Naive thymus-derived CD4-positive, alpha-beta T cell (primary cell): Measurements from ENCODE around the gene DMXL1. TPM values are rescaled to one million over a fixed set of nuclear protein-coding genes. Genes with fewer than 3 reads are reported as not detected.

ENCODE experiments used
- ATAC-seq: fragments of 150-1000 bp; cut with Tn5 transposase; 2 replicates; pipeline ENCODE4 v1.10.0; 2021; ENCODE audit warnings: mild to moderate bottlenecking, moderate library complexity
- CTCF ChIA-PET: fragments of 350-600 bp; sonication (Branson Sonifier 250); formaldehyde crosslinking; loops from one replicate; lab custom pipeline; 2021; ENCODE audit warnings: antibody characterized with exemption; lab: Charles Lee
- POLR2A ChIA-PET: fragments of 350-600 bp; sonication (Branson Sonifier 250); formaldehyde crosslinking; loops from one replicate; lab custom pipeline; 2021; ENCODE audit warnings: antibody characterized with exemption, inconsistent platforms; lab: Charles Lee
- DNase-seq, 9 donors: peaks; one replicate each; pipeline versions ENCODE4 v3.0.0 to v3.0.0-alpha.2; 2020 to 2022; ENCODE audit warnings: mixed read lengths in 1 of 9
- H3K27ac ChIP-seq: one replicate; pipeline ENCODE4 v1.7.0; 2013; ENCODE audit warnings: mild to moderate bottlenecking, low read depth, low read length, moderate library complexity
- H3K27me3 ChIP-seq, 2 donors: one replicate each; pipeline ENCODE4 v1.7.0; 2013; ENCODE audit warnings: low read length in 2 of 2, mild to moderate bottlenecking in 2 of 2, moderate library complexity in 2 of 2; ENCODE audit not compliant: control insufficient read depth in 2 of 2, insufficient read depth in 2 of 2
- H3K36me3 ChIP-seq, 3 experiments: 1 replicate in 2 of 3; 2 replicates in 1 of 3; pipeline ENCODE4 v1.7.0; 2013; ENCODE audit warnings: low read length in 3 of 3, mild to moderate bottlenecking in 3 of 3, moderate library complexity in 1 of 3; ENCODE audit not compliant: insufficient read depth in 3 of 3, control insufficient read depth in 2 of 3
- H3K4me1 ChIP-seq, 2 donors: one replicate each; pipeline ENCODE4 v1.7.0; 2013; ENCODE audit warnings: low read length in 2 of 2, mild to moderate bottlenecking in 2 of 2, moderate library complexity in 1 of 2; ENCODE audit not compliant: control insufficient read depth in 2 of 2, insufficient read depth in 2 of 2
- H3K4me3 ChIP-seq: 2 replicates; pipeline ENCODE4 v1.7.0; 2013; ENCODE audit warnings: mild to moderate bottlenecking, low read length
- H3K9me3 ChIP-seq, 3 experiments: 1 replicate in 2 of 3; 2 replicates in 1 of 3; pipeline ENCODE4 v1.7.0; 2013; ENCODE audit warnings: low read length in 3 of 3; ENCODE audit not compliant: control insufficient read depth in 2 of 3
- H3K27ac Mint-ChIP-seq, 9 donors: one replicate each; pipeline ENCODE4 v1.8.0; 2020 to 2022; ENCODE audit warnings: mixed read lengths in 9 of 9, mild to moderate bottlenecking in 8 of 9, moderate library complexity in 5 of 9, inconsistent platforms in 2 of 9
- H3K27me3 Mint-ChIP-seq, 5 donors: one replicate each; pipeline ENCODE4 v1.8.0; 2021 to 2022; ENCODE audit warnings: mixed read lengths in 5 of 5, mild to moderate bottlenecking in 1 of 5
- H3K36me3 Mint-ChIP-seq, 5 donors: one replicate each; pipeline ENCODE4 v1.8.0; 2020 to 2022; ENCODE audit warnings: mixed read lengths in 5 of 5, mild to moderate bottlenecking in 3 of 5, inconsistent platforms in 1 of 5
- H3K4me1 Mint-ChIP-seq, 7 donors: one replicate each; pipeline ENCODE4 v1.8.0; 2020 to 2022; ENCODE audit warnings: mixed read lengths in 7 of 7, mild to moderate bottlenecking in 3 of 7, inconsistent platforms in 1 of 7
- H3K4me3 Mint-ChIP-seq, 10 donors: one replicate each; pipeline ENCODE4 v1.8.0; 2020 to 2022; ENCODE audit warnings: mild to moderate bottlenecking in 10 of 10, mixed read lengths in 10 of 10, moderate library complexity in 6 of 10, inconsistent platforms in 2 of 10
- H3K9me3 Mint-ChIP-seq, 11 donors: one replicate each; pipeline ENCODE4 v1.8.0; 2020 to 2022; ENCODE audit warnings: mixed read lengths in 11 of 11, mild to moderate bottlenecking in 4 of 11, inconsistent platforms in 1 of 11, moderate library complexity in 1 of 11
- intact Hi-C, 2 donors: fragments of 100-400 bp; cut with micrococcal nuclease; formaldehyde crosslinking; loops; one replicate each; pipeline ENCODE4 v1.15.1; 2023
- polyA plus RNA-seq, 2 donors: library from polyadenylated mRNA; unstranded; fragments of 300-500 nt; fragmentation: Illumina TruSeq; gene quantifications; one replicate each; pipeline ENCODE4 v1.2.3, GENCODE V29; 2021
- total RNA-seq, 6 experiments: library from RNA in 5 of 6; stranded (reverse) in 5 of 6; gene quantifications; 1 replicate in 5 of 6; 2 replicates in 1 of 6; pipeline ENCODE4 v1.2.3 and lab custom pipeline; 2021 to 2026

DMXL1 gene
- total and polyA plus RNA-seq, 7 experiments from 2014 or later = 16.5 to 40.8 (median 32.0) TPM

DNA sequence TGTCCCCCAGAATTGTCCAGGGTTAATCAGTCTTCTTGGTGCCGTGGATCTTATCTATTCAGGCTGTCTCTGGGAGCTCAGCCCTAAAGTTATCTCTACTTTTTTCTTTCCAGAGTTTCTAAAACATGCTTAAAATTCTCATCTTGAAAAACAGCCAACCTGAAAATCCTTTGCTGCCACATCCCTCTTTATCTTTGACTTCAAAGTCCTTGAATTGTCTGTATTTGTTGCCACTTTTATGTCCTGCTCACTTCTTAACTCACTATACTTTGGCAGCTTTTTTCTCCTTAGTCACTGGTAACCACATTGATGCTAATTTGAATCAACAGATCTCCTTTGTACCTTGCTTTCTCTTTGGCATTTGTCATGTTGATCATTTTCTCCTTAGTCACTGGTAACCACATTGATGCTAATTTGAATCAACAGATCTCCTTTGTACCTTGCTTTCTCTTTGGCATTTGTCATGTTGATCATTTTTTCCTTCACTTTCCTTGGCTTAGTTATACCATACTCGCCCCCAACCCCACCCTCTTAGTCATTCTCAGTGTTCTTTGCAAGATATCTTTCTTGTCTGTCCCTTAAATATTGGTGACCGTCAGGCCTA lies 8.5 kb downstream of the DMXL1 start:
- H3K27ac ChIP-seq = no peak overlapping the region
- ATAC-seq (peak; percentile 37), DNase-seq (peak in 4 of 9 donors; percentile 9 to 39 (median 30))
- no peaks in the 10 kb centered on the region for H3K27me3 ChIP-seq
- Mint-ChIP-seq H3K4me1 (peaks cover 24 to 56% (median 38%) of the 10 kb centered on the region in 7 donors), H3K4me3 (peak overlapping the region in 6 of 10 donors; percentile 2 to 35 (median 14)), H3K27me3 (no peaks in the 10 kb centered on the region), H3K27ac (peak overlapping the region in 6 of 9 donors; percentile 1 to 63 (median 22)), H3K9me3 (no peaks in the 10 kb centered on the region), H3K36me3 (peaks cover 0 to 19% (median 11%) of the 10 kb centered on the region in 5 donors)
- CTCF ChIA-PET = no interaction called here
- no peaks in the 10 kb centered on the region for H3K36me3 ChIP-seq
- H3K9me3 ChIP-seq = no peaks in the 10 kb centered on the region
- POLR2A ChIA-PET = interaction anchor here (1.3 kb wide), 1 partner anchor 9 kb away, joined by 6 read pairs; the partner anchor contains the start of gene DMXL1
- H3K4me1 ChIP-seq = peaks cover 5 to 9% of the 10 kb centered on the region in 2 donors
- no peak overlapping the region for H3K4me3 ChIP-seq
- intact Hi-C loops = loop anchor here (1.0 kb wide), 2 partner anchors 8 to 9 kb away; partner anchors contain the start of gene DMXL1 (in 1 of the 2)

DNA sequence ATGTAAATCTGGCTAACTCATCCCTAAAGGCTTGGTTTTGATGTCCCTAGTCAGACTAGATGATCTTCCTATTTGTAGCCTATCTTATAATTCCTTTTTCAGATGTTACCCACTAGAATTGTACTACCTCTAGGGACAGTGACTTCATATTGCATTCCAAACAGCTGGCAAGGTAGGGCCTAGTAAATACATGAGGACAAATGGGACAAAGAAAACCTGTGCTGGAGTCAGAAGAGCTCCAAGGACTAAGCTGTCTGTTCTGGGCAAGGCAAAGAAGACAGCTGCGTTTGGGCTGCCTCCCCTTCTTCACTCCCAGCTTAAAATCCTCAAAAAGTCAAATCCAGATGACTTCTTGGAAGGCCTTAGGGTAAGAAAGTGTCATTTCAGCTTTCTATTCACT lies 10.0 kb downstream of the DMXL1 start:
- Mint-ChIP-seq H3K4me3 (no peak overlapping the region), H3K27ac (peak overlapping the region in 1 of 9 donors; percentile 63), H3K9me3 (peaks cover 0 to 9% (median 7%) of the 10 kb centered on the region in 11 donors), H3K36me3 (peaks cover 3 to 31% (median 22%) of the 10 kb centered on the region in 5 donors), H3K4me1 (peaks cover 17 to 50% (median 35%) of the 10 kb centered on the region in 7 donors), H3K27me3 (no peaks in the 10 kb centered on the region)
- DNase-seq (no peak), ATAC-seq (no peak)
- intact Hi-C loops = no loop called here
- H3K4me1 ChIP-seq = peaks cover 3 to 5% of the 10 kb centered on the region in 2 donors
- H3K4me3 ChIP-seq = no peak overlapping the region
- H3K27me3 ChIP-seq = no peaks in the 10 kb centered on the region
- peaks cover 0 to 5% (median 0%) of the 10 kb centered on the region in 3 experiments for H3K36me3 ChIP-seq
- ChIA-PET CTCF (interaction anchor here (1.0 to 1.2 kb wide), 2 partner anchors 93 to 331 kb away, joined by 3 read pairs; no protein-coding TSS in a partner anchor), POLR2A (interaction anchor here (0.6 kb wide), 1 partner anchor 28 kb away, joined by 3 read pairs; no protein-coding TSS in a partner anchor)
- no peak overlapping the region for H3K27ac ChIP-seq
- peaks cover 0 to 3% (median 0%) of the 10 kb centered on the region in 3 experiments for H3K9me3 ChIP-seq

DNA sequence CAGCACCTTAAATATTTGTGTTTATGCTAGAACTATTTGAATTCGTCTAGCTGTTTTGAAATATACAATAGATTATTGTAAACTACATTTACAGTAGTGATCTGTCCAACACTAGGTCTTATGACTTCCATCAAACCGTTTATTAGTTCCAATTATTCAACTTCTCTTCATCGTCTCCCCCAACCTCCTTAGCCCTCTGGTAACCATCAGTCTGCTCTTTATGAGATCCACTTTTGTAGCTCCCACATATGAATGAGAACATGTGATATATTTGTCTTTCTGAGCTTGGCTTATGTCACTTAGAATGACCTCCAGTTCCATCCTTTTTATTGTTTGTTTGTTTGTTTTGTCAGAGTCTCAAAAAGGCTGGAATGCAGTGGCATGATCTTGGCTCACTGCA lies 11.8 kb downstream of the DMXL1 start:
- Mint-ChIP-seq H3K9me3 (peaks cover 0 to 24% (median 12%) of the 10 kb centered on the region in 11 donors), H3K27ac (no peak overlapping the region), H3K4me3 (peak overlapping the region in 1 of 10 donors; percentile 31), H3K36me3 (peaks cover 7 to 45% (median 38%) of the 10 kb centered on the region in 5 donors), H3K4me1 (peaks cover 17 to 54% (median 46%) of the 10 kb centered on the region in 7 donors), H3K27me3 (no peaks in the 10 kb centered on the region)
- Histone ChIP-seq H3K9me3 (peaks cover 0 to 6% (median 0%) of the 10 kb centered on the region in 3 experiments), H3K36me3 (peaks cover 0 to 8% (median 0%) of the 10 kb centered on the region in 3 experiments), H3K4me3 (no peak overlapping the region), H3K4me1 (no peaks in the 10 kb centered on the region), H3K27me3 (no peaks in the 10 kb centered on the region), H3K27ac (no peak overlapping the region)
- DNase-seq (no peak), ATAC-seq (no peak)
- ChIA-PET POLR2A (no interaction called here), CTCF (no interaction called here)
- intact Hi-C loops = no loop called here

DNA sequence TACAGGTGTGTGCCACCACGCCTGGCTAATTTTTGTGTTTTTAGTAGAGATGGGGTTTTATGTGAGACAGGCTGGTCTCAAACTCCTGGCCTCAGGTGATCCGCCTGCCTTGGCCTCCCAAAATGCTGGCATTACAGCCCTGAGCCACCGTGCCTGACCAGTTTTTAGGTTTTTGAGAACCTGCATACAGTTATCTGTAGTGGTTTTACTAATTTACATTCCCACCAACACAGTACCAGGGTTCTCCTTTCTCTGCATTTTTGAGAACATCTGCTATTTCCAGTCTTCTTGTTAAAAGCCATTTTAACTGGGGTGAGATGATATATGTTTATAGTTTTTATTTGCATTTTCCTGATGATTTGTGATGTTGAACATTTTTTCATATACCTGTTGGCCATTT lies 12.8 kb downstream of the DMXL1 start:
- no peaks in the 10 kb centered on the region for H3K27me3 ChIP-seq
- H3K9me3 ChIP-seq = peaks cover 0 to 6% (median 0%) of the 10 kb centered on the region in 3 experiments
- ChIA-PET CTCF (no interaction called here), POLR2A (no interaction called here)
- peaks cover 0 to 8% (median 0%) of the 10 kb centered on the region in 3 experiments for H3K36me3 ChIP-seq
- DNase-seq (no peak), ATAC-seq (no peak)
- no peak overlapping the region for H3K27ac Mint-ChIP-seq
- no peak overlapping the region for H3K4me3 Mint-ChIP-seq
- intact Hi-C loops = no loop called here
- H3K27ac ChIP-seq = no peak overlapping the region
- no peaks in the 10 kb centered on the region for H3K4me1 ChIP-seq
- peaks cover 7 to 45% (median 38%) of the 10 kb centered on the region in 5 donors for H3K36me3 Mint-ChIP-seq
- H3K4me3 ChIP-seq = no peak overlapping the region
- H3K27me3 Mint-ChIP-seq = no peaks in the 10 kb centered on the region
- H3K9me3 Mint-ChIP-seq = peaks cover 0 to 24% (median 12%) of the 10 kb centered on the region in 11 donors
- H3K4me1 Mint-ChIP-seq = peaks cover 17 to 58% (median 51%) of the 10 kb centered on the region in 7 donors

DNA sequence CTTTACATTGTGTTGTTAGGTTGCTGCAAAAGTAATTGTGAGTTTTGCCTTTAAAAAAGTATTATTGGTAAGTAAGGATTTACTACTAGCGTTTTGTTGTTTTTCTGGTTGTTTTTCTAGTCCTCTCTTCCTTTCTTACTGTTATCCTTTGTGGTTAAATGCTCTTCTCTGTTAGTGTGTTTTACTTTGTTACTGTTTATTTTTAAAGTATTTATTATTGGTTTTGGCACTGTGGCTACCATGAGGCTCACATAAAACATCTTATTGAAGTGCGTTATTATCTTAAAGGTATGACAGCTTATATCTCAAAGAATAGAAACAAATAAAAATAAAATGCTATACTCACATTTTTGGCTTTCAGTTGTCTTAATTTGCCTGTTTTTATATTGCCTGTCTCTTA lies 17.6 kb downstream of the DMXL1 start:
- H3K9me3 Mint-ChIP-seq = peaks cover 0 to 42% (median 13%) of the 10 kb centered on the region in 11 donors
- Histone ChIP-seq H3K9me3 (peaks cover 0 to 6% (median 0%) of the 10 kb centered on the region in 3 experiments), H3K4me3 (no peak overlapping the region), H3K27me3 (no peaks in the 10 kb centered on the region), H3K36me3 (peaks cover 0 to 8% (median 0%) of the 10 kb centered on the region in 3 experiments), H3K4me1 (no peaks in the 10 kb centered on the region), H3K27ac (no peak overlapping the region)
- peaks cover 7 to 54% (median 48%) of the 10 kb centered on the region in 5 donors for H3K36me3 Mint-ChIP-seq
- H3K27ac Mint-ChIP-seq = no peak overlapping the region
- CTCF ChIA-PET = no interaction called here
- ATAC-seq = no peak
- H3K4me1 Mint-ChIP-seq = peaks cover 9 to 53% (median 32%) of the 10 kb centered on the region in 7 donors
- H3K4me3 Mint-ChIP-seq = no peak overlapping the region
- intact Hi-C loops = no loop called here
- DNase-seq = no peak
- POLR2A ChIA-PET = no interaction called here
- H3K27me3 Mint-ChIP-seq = no peaks in the 10 kb centered on the region

DNA sequence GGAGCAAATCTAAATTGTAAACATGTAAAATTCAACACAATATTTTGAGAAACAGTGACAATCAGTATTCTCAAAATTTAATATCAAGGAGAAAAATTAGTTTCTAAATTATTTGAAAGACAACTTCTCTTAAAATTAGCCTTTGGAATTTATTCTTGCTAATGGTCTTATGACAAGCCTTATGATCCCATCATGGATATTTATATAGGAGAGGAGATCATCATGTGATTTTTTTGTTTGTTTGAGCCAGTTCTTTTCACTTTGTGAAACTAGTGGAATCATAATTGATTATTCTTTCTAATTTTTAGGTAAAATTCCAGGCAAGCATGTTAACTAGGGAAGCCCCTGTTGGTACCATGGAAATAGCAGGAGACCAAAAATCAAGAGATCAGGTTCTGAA lies 24.7 kb downstream of the DMXL1 start:
- peaks cover 0 to 7% of the 10 kb centered on the region in 2 donors for H3K4me1 ChIP-seq
- CTCF ChIA-PET = no interaction called here
- intact Hi-C loops = no loop called here
- H3K27ac ChIP-seq = no peak overlapping the region
- peaks cover 0 to 48% (median 43%) of the 10 kb centered on the region in 5 donors for H3K36me3 Mint-ChIP-seq
- no peak overlapping the region for H3K4me3 ChIP-seq
- H3K27me3 ChIP-seq = no peaks in the 10 kb centered on the region
- POLR2A ChIA-PET = no interaction called here
- DNase-seq (no peak), ATAC-seq (no peak)
- H3K4me1 Mint-ChIP-seq = peaks cover 10 to 45% (median 25%) of the 10 kb centered on the region in 7 donors
- no peak overlapping the region for H3K4me3 Mint-ChIP-seq
- peak overlapping the region in 1 of 9 donors; percentile 21 for H3K27ac Mint-ChIP-seq
- peaks cover 0 to 13% (median 4%) of the 10 kb centered on the region in 11 donors for H3K9me3 Mint-ChIP-seq
- H3K36me3 ChIP-seq = peaks cover 0 to 10% (median 0%) of the 10 kb centered on the region in 3 experiments
- H3K9me3 ChIP-seq = no peaks in the 10 kb centered on the region
- no peaks in the 10 kb centered on the region for H3K27me3 Mint-ChIP-seq
